ENCODE measurements around the gene ANKRD60.

Gene ANKRD60

DNA sequence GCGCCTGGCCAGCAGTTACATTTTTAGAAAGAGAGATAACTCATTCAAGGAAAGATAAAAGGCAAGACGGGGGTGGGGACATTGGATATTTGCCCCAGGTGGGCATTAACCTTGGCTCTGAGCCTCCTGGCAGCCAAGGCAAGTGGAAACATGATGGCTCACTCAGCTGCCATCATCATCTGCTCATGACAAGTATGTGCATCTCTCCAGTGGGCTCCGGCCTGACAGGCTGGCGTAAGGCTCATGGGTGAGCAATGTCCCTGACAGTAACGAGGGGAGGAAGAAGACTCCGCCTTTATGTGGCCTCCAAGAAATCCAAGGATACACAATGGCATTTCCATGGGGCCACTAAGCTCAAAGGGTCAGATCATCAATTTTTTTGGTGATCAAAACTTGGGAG lies 13.3 kb downstream of the ANKRD60 start:
- Histone ChIP-seq H3K4me3 (ENCODE audit: low read depth in 1 of 2, low read length in 2 of 2) (no peak overlapping the region), H3K9me3 (ENCODE audit: low read length) (peaks cover 4% of the 10 kb centered on the region), H3K9ac (ENCODE audit: low read length) (no peak overlapping the region), H3K27ac (ENCODE audit: low read depth, low read length) (no peak overlapping the region), H3K4me1 (ENCODE audit: insufficient read depth, low read length) (no peaks in the 10 kb centered on the region), H3K36me3 (ENCODE audit: insufficient read depth, low read length) (no peaks in the 10 kb centered on the region), H3K27me3 (ENCODE audit: control insufficient read depth in 1 of 2, insufficient read depth in 2 of 2, low read length in 2 of 2) (peaks cover 4 to 19% of the 10 kb centered on the region in 2 donors)

DNA sequence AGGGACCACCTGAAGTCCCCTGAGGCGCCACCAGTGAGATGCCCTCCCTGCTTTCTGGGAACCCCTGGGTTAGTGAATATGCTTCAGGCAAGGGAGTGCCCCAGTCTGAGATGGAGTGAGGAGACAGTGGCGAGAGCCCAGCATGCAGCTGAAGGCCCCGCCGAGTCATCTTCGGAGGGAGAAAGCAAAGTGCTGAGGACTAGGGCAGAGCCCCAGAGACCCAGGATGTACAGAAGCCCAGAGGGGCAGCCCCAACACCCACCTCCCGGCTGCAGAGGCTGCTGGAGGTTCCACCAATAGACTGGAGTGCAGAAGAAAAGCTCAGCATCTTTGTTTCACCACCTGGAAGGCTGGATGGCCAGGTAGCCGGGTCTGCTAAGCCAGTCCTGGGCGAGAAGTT lies 14.1 kb downstream of the ANKRD60 start:
- Histone ChIP-seq H3K9me3 (ENCODE audit: low read length) (peaks cover 4% of the 10 kb centered on the region), H3K9ac (ENCODE audit: low read length) (no peak overlapping the region), H3K36me3 (ENCODE audit: insufficient read depth, low read length) (no peaks in the 10 kb centered on the region), H3K27ac (ENCODE audit: low read depth, low read length) (no peak overlapping the region), H3K27me3 (ENCODE audit: control insufficient read depth in 1 of 2, insufficient read depth in 2 of 2, low read length in 2 of 2) (peaks cover 5 to 16% of the 10 kb centered on the region in 2 donors), H3K4me3 (ENCODE audit: low read depth in 1 of 2, low read length in 2 of 2) (no peak overlapping the region), H3K4me1 (ENCODE audit: insufficient read depth, low read length) (no peaks in the 10 kb centered on the region)

DNA sequence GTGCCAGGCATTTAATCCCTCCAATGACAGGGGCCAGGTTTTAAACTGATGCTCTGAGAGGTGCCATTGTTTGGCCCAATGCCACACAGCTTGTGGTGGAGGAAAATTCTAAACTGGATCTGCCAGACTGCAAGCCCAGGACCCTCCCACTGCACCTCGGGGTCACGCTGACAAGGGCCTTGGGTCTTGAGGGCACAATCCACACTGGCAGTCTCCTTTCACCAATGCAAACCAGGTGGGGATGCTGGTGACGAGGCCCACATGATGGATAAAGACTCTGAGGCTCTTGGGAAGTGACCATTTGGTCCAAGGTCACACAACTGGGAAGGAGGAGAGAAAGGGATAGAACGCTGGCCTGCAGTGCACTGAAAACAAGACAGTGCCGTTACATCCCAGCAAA lies 14.7 kb downstream of the ANKRD60 start:
- Histone ChIP-seq H3K9ac (ENCODE audit: low read length) (no peak overlapping the region), H3K27ac (ENCODE audit: low read depth, low read length) (no peak overlapping the region), H3K4me3 (ENCODE audit: low read depth in 1 of 2, low read length in 2 of 2) (no peak overlapping the region), H3K4me1 (ENCODE audit: insufficient read depth, low read length) (no peaks in the 10 kb centered on the region), H3K9me3 (ENCODE audit: low read length) (no peaks in the 10 kb centered on the region), H3K36me3 (ENCODE audit: insufficient read depth, low read length) (no peaks in the 10 kb centered on the region), H3K27me3 (ENCODE audit: control insufficient read depth in 1 of 2, insufficient read depth in 2 of 2, low read length in 2 of 2) (peaks cover 5 to 12% of the 10 kb centered on the region in 2 donors)

DNA sequence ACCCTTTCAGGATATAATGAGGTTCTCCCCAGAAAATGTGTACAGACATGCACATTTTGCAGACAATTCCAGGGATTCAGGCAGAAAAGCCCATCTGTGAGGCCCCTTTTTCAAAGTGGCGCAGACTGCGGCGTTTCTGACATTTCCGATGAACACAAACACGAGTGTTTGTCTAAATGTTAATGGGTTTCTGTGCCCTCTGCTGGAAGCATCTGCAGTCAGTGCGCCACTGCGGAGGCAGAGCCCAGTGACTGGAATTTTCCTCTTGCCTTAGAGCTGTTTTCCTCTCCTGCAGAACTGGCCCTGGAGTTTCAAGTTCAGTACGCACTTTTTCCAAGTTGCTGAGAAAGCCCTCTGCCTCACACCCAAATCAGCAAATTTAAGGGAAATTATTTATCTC lies 15.3 kb downstream of the ANKRD60 start:
- Histone ChIP-seq H3K9me3 (ENCODE audit: low read length) (no peaks in the 10 kb centered on the region), H3K4me3 (ENCODE audit: low read depth in 1 of 2, low read length in 2 of 2) (no peak overlapping the region), H3K9ac (ENCODE audit: low read length) (no peak overlapping the region), H3K4me1 (ENCODE audit: insufficient read depth, low read length) (no peaks in the 10 kb centered on the region), H3K36me3 (ENCODE audit: insufficient read depth, low read length) (no peaks in the 10 kb centered on the region), H3K27ac (ENCODE audit: low read depth, low read length) (no peak overlapping the region), H3K27me3 (ENCODE audit: control insufficient read depth in 1 of 2, insufficient read depth in 2 of 2, low read length in 2 of 2) (peaks cover 5 to 8% of the 10 kb centered on the region in 2 donors)

DNA sequence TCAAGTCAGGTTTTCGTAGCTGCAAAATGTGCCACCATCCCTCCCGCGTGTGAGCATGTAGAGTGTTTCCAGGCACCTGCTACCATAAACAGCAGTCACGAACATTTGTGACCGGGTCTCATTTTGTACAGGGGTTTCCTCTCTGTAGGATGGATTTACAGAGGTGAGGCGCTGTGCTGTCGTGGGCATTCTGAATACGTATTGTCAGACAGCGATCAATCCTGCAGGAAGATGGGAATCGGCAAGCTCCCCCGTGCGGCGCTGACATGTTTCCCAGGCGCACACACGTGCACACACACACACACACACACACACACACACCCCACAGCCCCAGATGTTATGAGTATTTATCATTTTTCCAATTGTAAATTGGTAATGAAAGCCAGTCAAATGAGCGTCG lies 15.8 kb downstream of the ANKRD60 start:
- no peak overlapping the region for H3K4me3 ChIP-seq (ENCODE audit: low read depth in 1 of 2, low read length in 2 of 2)
- no peaks in the 10 kb centered on the region for H3K4me1 ChIP-seq (ENCODE audit: insufficient read depth, low read length)
- H3K9ac ChIP-seq (ENCODE audit: low read length): no peak overlapping the region
- peaks cover 5 to 8% of the 10 kb centered on the region in 2 donors for H3K27me3 ChIP-seq (ENCODE audit: control insufficient read depth in 1 of 2, insufficient read depth in 2 of 2, low read length in 2 of 2)
- no peaks in the 10 kb centered on the region for H3K9me3 ChIP-seq (ENCODE audit: low read length)
- H3K27ac ChIP-seq (ENCODE audit: low read depth, low read length): no peak overlapping the region
- H3K36me3 ChIP-seq (ENCODE audit: insufficient read depth, low read length): no peaks in the 10 kb centered on the region

DNA sequence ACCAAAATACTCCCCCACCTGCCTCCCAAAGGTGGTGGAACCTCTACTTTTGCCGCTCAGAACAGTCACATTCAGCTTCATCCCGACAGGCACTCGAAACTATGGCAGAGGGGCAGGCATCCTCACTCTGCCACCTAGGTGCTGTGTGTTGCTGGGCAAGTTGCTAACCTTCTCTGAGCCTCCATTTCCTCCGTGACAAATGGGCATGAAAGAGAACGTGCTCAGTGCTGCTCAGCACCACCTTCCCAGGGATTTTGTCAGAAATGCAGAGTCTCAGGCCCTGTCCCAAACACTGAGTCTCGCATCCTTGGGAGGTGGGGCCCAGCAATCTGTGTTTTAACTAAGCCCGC lies 18.1 kb downstream of the ANKRD60 start:
- Histone ChIP-seq H3K4me3 (ENCODE audit: low read depth in 1 of 2, low read length in 2 of 2) (no peak overlapping the region), H3K27me3 (ENCODE audit: control insufficient read depth in 1 of 2, insufficient read depth in 2 of 2, low read length in 2 of 2) (peaks cover 5 to 8% of the 10 kb centered on the region in 2 donors), H3K4me1 (ENCODE audit: insufficient read depth, low read length) (no peaks in the 10 kb centered on the region), H3K9me3 (ENCODE audit: low read length) (no peaks in the 10 kb centered on the region), H3K36me3 (ENCODE audit: insufficient read depth, low read length) (no peaks in the 10 kb centered on the region), H3K27ac (ENCODE audit: low read depth, low read length) (no peak overlapping the region), H3K9ac (ENCODE audit: low read length) (no peak overlapping the region)

DNA sequence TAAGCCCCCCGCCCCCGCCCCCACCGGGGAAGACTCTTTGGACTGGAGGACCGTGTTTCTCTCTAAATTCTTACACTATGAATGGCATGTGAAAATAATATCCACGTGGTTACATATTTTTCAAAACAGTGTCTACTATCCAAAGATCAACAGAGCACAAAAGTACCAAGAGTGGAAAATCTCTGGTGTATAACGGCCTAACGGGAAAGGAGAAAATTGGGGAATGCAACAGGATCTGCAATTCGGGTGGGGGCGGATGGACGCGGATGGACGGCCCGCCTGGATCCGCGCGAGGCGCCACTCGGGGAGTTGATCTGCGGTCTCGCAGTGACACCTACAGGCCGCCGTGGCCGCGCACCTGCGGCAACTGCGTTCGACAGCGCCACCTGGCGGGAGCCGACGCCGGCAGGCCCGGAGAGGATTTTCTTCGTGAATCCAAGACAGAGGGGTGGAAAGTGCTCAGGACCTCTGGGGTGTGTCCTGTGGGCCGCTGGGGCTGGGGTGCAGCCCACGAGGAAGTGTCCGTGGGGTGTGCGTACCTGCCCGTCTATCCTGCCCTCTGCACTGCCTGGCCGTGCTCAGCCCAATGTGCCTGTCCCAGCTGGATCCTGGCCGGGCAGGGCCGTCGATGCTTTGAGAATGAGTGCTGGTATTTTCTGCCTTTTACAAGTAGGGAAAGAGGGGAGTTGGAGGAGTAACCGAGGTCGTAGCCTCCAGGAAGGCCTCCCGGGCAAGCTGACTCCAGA lies 18.6 kb downstream of the ANKRD60 start:
- no peaks in the 10 kb centered on the region for H3K9me3 ChIP-seq (ENCODE audit: low read length)

DNA sequence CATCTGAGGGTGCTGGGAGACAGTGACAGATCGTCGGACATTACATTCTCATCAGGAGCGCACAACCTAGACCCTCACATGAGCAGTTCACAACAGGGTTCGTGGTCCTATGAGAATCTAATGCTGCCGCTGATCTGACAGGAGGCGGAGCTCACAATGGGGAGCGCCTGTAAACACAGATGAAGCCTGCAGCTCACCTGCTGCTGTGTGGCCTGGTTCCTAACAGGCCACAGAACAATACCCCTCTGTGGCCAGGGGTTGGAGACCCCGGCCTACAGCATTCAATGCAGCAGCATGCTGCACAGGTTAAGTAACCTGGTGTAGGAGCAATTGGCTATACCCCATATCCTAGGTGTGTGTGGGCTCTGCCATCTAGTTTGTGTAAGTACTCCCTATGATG lies 19.5 kb downstream of the ANKRD60 start:
- Histone ChIP-seq H3K27me3 (ENCODE audit: control insufficient read depth in 1 of 2, insufficient read depth in 2 of 2, low read length in 2 of 2) (peaks cover 4 to 5% of the 10 kb centered on the region in 2 donors), H3K9me3 (ENCODE audit: low read length) (no peaks in the 10 kb centered on the region), H3K36me3 (ENCODE audit: insufficient read depth, low read length) (no peaks in the 10 kb centered on the region)

More for the DNA sequence above, 18.6 kb downstream of the ANKRD60 start:
- Histone ChIP-seq H3K4me3 (ENCODE audit: low read depth in 1 of 2, low read length in 2 of 2) (no peak overlapping the region), H3K9ac (ENCODE audit: low read length) (no peak overlapping the region), H3K27me3 (ENCODE audit: control insufficient read depth in 1 of 2, insufficient read depth in 2 of 2, low read length in 2 of 2) (peaks cover 5% of the 10 kb centered on the region in 2 donors), H3K27ac (ENCODE audit: low read depth, low read length) (no peak overlapping the region), H3K4me1 (ENCODE audit: insufficient read depth, low read length) (no peaks in the 10 kb centered on the region), H3K36me3 (ENCODE audit: insufficient read depth, low read length) (no peaks in the 10 kb centered on the region)

DNA sequence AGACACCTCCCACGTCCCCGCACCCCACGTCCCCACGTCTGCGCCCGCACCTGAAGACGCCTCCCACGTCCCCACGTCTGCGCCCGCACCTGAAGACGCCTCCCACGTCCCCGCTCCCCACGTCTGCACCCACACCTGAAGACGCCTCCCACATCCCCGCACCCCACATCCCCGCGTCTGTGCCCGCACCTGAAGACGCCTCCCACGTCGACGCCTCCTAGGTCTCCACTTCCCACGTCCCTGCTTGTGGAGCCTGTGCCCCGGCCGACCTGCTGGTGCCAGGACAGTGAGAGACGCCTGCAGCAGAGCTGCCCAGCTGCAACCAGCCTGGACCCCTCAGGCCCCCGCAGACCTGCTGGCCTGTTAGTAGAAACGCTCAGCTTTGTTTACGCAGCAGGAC lies 22.6 kb downstream of the ANKRD60 start:
- no peak overlapping the region for H3K4me3 ChIP-seq (ENCODE audit: low read depth in 1 of 2, low read length in 2 of 2)
- H3K27me3 ChIP-seq (ENCODE audit: control insufficient read depth in 1 of 2, insufficient read depth in 2 of 2, low read length in 2 of 2): peaks cover 4 to 5% of the 10 kb centered on the region in 2 donors
- no peaks in the 10 kb centered on the region for H3K36me3 ChIP-seq (ENCODE audit: insufficient read depth, low read length)
- no peaks in the 10 kb centered on the region for H3K4me1 ChIP-seq (ENCODE audit: insufficient read depth, low read length)
- no peak overlapping the region for H3K27ac ChIP-seq (ENCODE audit: low read depth, low read length)
- H3K9me3 ChIP-seq (ENCODE audit: low read length): no peaks in the 10 kb centered on the region
- H3K9ac ChIP-seq (ENCODE audit: low read length): no peak overlapping the region

More for the DNA sequence above, 19.5 kb downstream of the ANKRD60 start:
- no peak overlapping the region for H3K27ac ChIP-seq (ENCODE audit: low read depth, low read length)
- no peaks in the 10 kb centered on the region for H3K4me1 ChIP-seq (ENCODE audit: insufficient read depth, low read length)
- no peak overlapping the region for H3K9ac ChIP-seq (ENCODE audit: low read length)
- H3K4me3 ChIP-seq (ENCODE audit: low read depth in 1 of 2, low read length in 2 of 2): no peak overlapping the region

DNA sequence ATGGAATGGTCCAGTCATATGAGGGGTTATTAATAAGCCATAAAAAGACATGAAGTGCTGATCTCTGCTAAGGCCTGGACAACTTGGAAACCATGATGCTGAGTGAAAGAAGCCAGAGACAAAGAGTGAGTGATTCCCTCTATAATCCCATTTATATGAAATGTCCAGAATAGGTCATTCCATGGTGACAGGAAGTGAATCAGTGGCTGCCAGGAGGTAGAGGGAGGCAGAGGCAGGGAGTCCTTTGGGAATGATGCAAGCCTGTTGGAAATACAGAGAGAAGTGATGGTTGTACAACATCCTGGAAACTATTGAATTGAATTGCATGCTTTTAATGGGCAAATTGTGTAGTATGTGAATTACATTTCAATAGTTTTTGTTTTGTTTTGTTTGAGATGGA lies 26.4 kb downstream of the ANKRD60 start:
- H3K4me1 ChIP-seq (ENCODE audit: insufficient read depth, low read length): no peaks in the 10 kb centered on the region
- no peaks in the 10 kb centered on the region for H3K36me3 ChIP-seq (ENCODE audit: insufficient read depth, low read length)
- no peaks in the 10 kb centered on the region for H3K9me3 ChIP-seq (ENCODE audit: low read length)
- no peak overlapping the region for H3K4me3 ChIP-seq (ENCODE audit: low read depth in 1 of 2, low read length in 2 of 2)
- H3K27me3 ChIP-seq (ENCODE audit: control insufficient read depth in 1 of 2, insufficient read depth in 2 of 2, low read length in 2 of 2): no peaks in the 10 kb centered on the region
- no peak overlapping the region for H3K9ac ChIP-seq (ENCODE audit: low read length)
- no peak overlapping the region for H3K27ac ChIP-seq (ENCODE audit: low read depth, low read length)

DNA sequence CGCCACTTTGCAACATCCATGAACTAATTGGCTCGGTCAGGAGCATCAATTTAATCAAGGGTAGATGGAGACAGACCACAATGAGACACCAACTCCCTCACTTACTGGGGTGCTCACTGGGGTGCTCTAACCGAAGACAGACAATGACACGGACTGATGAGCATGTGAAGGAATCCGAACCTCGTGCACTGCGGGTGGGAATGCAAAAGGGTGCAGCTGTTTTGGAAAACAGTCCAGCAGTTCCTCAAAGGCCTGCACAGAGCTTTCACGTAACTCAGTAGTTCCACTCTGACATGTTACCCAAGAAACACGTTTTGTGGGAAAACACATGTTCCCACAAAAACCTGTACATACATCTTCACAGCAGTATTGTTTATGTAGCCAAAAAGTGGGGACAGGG lies 26.8 kb downstream of the ANKRD60 start:
- Histone ChIP-seq H3K27ac (ENCODE audit: low read depth, low read length) (no peak overlapping the region), H3K4me3 (ENCODE audit: low read depth in 1 of 2, low read length in 2 of 2) (no peak overlapping the region), H3K27me3 (ENCODE audit: control insufficient read depth in 1 of 2, insufficient read depth in 2 of 2, low read length in 2 of 2) (no peaks in the 10 kb centered on the region)

DNA sequence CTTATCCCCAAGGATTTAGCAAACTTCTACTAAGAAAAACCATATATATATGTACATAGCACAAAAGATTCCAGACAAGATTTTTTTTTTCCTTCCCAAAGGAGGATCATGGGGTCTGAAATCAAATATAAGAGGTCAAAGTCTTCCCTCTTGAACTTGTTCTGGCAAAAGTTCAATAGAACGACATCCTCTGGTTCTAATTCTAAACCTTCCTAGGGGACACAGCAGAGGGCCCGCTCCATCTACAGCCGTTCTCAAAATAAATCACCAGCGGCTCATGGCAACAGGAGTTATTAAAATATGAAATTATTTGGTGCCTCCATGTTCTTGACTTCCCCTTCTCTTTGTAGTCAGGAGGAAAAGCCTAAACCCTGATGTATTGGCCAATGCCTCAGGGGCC lies 29.0 kb downstream of the ANKRD60 start:
- no peak overlapping the region for H3K27ac ChIP-seq (ENCODE audit: low read depth, low read length)

More for the DNA sequence above, 26.8 kb downstream of the ANKRD60 start:
- Histone ChIP-seq H3K9ac (ENCODE audit: low read length) (no peak overlapping the region), H3K36me3 (ENCODE audit: insufficient read depth, low read length) (no peaks in the 10 kb centered on the region), H3K9me3 (ENCODE audit: low read length) (no peaks in the 10 kb centered on the region), H3K4me1 (ENCODE audit: insufficient read depth, low read length) (no peaks in the 10 kb centered on the region)

More for the DNA sequence above, 29.0 kb downstream of the ANKRD60 start:
- Histone ChIP-seq H3K4me1 (ENCODE audit: insufficient read depth, low read length) (no peaks in the 10 kb centered on the region), H3K36me3 (ENCODE audit: insufficient read depth, low read length) (no peaks in the 10 kb centered on the region), H3K4me3 (ENCODE audit: low read depth in 1 of 2, low read length in 2 of 2) (no peak overlapping the region), H3K27me3 (ENCODE audit: control insufficient read depth in 1 of 2, insufficient read depth in 2 of 2, low read length in 2 of 2) (no peaks in the 10 kb centered on the region), H3K9me3 (ENCODE audit: low read length) (no peaks in the 10 kb centered on the region), H3K9ac (ENCODE audit: low read length) (no peak overlapping the region)

Data from muscle layer of colon (tissue), 2 donors.